ENCODE results near the gene NOS3. TPM values are rescaled to one million over a fixed set of nuclear protein-coding genes. Genes with fewer than 3 reads are reported as not detected.
"Not testable (repeated sequence)": the region's sequence is repeated elsewhere in the genome, so short reads cannot be mapped to it uniquely, and the experiment has no call there.

Gene NOS3
- total RNA-seq, 1 donor from 2014 or later = 7.4 TPM

GRCh38 chr7:151040616-151041375 lies 50.0 kb downstream of the NOS3 start:
- Mint-ChIP-seq H3K4me1 (no peaks in the 10 kb centered on the region), H3K27ac (ENCODE audit: unreplicated experiment) (peak overlapping the region; percentile 87), H3K27me3 (ENCODE audit: low read depth) (no peaks in the 10 kb centered on the region), H3K4me3 (peak overlapping the region; percentile 38), H3K36me3 (ENCODE audit: low read depth) (no peaks in the 10 kb centered on the region), H3K9me3 (no peaks in the 10 kb centered on the region)
- TF ChIP-seq, protein P1, sequence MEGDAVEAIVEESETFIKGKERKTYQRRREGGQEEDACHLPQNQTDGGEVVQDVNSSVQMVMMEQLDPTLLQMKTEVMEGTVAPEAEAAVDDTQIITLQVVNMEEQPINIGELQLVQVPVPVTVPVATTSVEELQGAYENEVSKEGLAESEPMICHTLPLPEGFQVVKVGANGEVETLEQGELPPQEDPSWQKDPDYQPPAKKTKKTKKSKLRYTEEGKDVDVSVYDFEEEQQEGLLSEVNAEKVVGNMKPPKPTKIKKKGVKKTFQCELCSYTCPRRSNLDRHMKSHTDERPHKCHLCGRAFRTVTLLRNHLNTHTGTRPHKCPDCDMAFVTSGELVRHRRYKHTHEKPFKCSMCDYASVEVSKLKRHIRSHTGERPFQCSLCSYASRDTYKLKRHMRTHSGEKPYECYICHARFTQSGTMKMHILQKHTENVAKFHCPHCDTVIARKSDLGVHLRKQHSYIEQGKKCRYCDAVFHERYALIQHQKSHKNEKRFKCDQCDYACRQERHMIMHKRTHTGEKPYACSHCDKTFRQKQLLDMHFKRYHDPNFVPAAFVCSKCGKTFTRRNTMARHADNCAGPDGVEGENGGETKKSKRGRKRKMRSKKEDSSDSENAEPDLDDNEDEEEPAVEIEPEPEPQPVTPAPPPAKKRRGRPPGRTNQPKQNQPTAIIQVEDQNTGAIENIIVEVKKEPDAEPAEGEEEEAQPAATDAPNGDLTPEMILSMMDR (conservative IDR thresholded peaks at IDR 0.05) = no peak
- DNase-seq (ENCODE audit: low read depth, low spot score) = no peak

DNA sequence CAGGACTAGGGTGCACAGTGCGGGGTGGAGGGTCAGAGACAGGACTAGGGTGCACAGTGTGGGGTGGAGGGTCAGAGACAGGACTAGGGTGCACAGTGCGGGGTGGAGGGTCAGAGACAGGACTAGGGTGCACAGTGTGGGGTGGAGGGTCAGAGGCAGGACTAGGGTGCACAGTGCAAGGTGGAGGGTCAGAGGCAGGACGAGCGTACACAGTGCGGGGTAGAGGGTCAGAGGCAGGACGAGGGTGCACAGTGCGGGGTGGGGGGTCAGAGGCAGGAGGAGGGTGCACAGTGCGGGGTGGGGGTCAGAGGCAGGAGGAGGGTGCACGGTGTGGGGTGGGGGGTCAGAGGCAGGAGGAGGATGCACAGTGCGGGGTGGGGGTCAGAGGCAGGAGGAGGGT lies 52.6 kb downstream of the NOS3 start:
- not testable (repeated sequence) for H3K9me3 Mint-ChIP-seq; H3K4me3 Mint-ChIP-seq; H3K36me3 Mint-ChIP-seq (ENCODE audit: low read depth); DNase-seq (ENCODE audit: low read depth, low spot score); H3K27ac Mint-ChIP-seq (ENCODE audit: unreplicated experiment); H3K27me3 Mint-ChIP-seq (ENCODE audit: low read depth); H3K4me1 Mint-ChIP-seq

- TF ChIP-seq, protein P1 (conservative IDR thresholded peaks at IDR 0.05) = no peak
- H3K9me3 Mint-ChIP-seq = no peaks in the 10 kb centered on the region
- H3K36me3 Mint-ChIP-seq (ENCODE audit: low read depth) = no peaks in the 10 kb centered on the region
- H3K27me3 Mint-ChIP-seq (ENCODE audit: low read depth) = peaks cover 4% of the 10 kb centered on the region
- DNase-seq (ENCODE audit: low read depth, low spot score) = no peak
- H3K4me3 Mint-ChIP-seq = no peak overlapping the region
- no peak overlapping the region for H3K27ac Mint-ChIP-seq (ENCODE audit: unreplicated experiment)
- no peaks in the 10 kb centered on the region for H3K4me1 Mint-ChIP-seq
These were observed 53.1 kb downstream of the NOS3 start for GRCh38 chr7:151043959-151044358.

GRCh38 chr7:151045262-151045661 lies 54.4 kb downstream of the NOS3 start:
- no peak overlapping the region for H3K27ac Mint-ChIP-seq (ENCODE audit: unreplicated experiment)
- H3K4me1 Mint-ChIP-seq = no peaks in the 10 kb centered on the region
- no peaks in the 10 kb centered on the region for H3K36me3 Mint-ChIP-seq (ENCODE audit: low read depth)
- DNase-seq (ENCODE audit: low read depth, low spot score) = no peak
- peaks cover 10% of the 10 kb centered on the region for H3K27me3 Mint-ChIP-seq (ENCODE audit: low read depth)
- no peaks in the 10 kb centered on the region for H3K9me3 Mint-ChIP-seq
- H3K4me3 Mint-ChIP-seq = no peak overlapping the region
- TF ChIP-seq, protein P1 (conservative IDR thresholded peaks at IDR 0.05) = no peak

GRCh38 chr7:151045967-151046366 lies 55.1 kb downstream of the NOS3 start:
- TF ChIP-seq, protein P1 (conservative IDR thresholded peaks at IDR 0.05) = no peak
- Mint-ChIP-seq H3K27ac (ENCODE audit: unreplicated experiment) (no peak overlapping the region), H3K4me1 (no peaks in the 10 kb centered on the region), H3K4me3 (no peak overlapping the region), H3K9me3 (no peaks in the 10 kb centered on the region), H3K27me3 (ENCODE audit: low read depth) (peaks cover 15% of the 10 kb centered on the region), H3K36me3 (ENCODE audit: low read depth) (no peaks in the 10 kb centered on the region)
- no peak for DNase-seq (ENCODE audit: low read depth, low spot score)
